22Rv1 (cell line): ENCODE data around the gene RELB.

Experiments
- CTCF ChIP-seq: fragments of 450-650 bp; IDR thresholded peaks from 2 replicates; pipeline ENCODE4 v1.5.1; 2017; ENCODE audit warnings: mild to moderate bottlenecking
- ZFX ChIP-seq: fragments of 450-650 bp; IDR thresholded peaks from 2 replicates; pipeline ENCODE4 v1.6.1; 2017; ENCODE audit warnings: antibody characterized with exemption, borderline replicate concordance

- TF ChIP-seq CTCF (no peak), ZFX (no peak)
Measured at GRCh38 chr19:44958090-44958489, 43.2 kb upstream of the RELB start.
